Smooth muscle cell (in vitro differentiated cells): ENCODE data around the gene SPINT3. TPM values are rescaled to one million over a fixed set of nuclear protein-coding genes. Genes with fewer than 3 reads are reported as not detected.

Experiments
- DNase-seq: peaks from one replicate; lab custom pipeline; 2025; ENCODE audit not compliant: unreplicated experiment; lab: John Stamatoyannopoulos, UW
- H2AFZ ChIP-seq: fragments of 200-600 bp; sonication (generic); 2 replicates; pipeline ENCODE4 v1.6.0; 2016; ENCODE audit warnings: antibody characterized with exemption, low read depth, mild to moderate bottlenecking
- H3F3A ChIP-seq: fragments of 200-600 bp; sonication (generic); 2 replicates; pipeline ENCODE4 v1.6.0; 2017; ENCODE audit warnings: antibody characterized with exemption, low read depth
- H3K27ac ChIP-seq: fragments of 200-600 bp; sonication (generic); 2 replicates; pipeline ENCODE4 v1.5.1; 2016; ENCODE audit warnings: low read depth, mild to moderate bottlenecking
- H3K27me3 ChIP-seq: fragments of 200-600 bp; sonication (generic); 2 replicates; pipeline ENCODE4 v1.6.1; 2016; ENCODE audit warnings: low read depth, mild to moderate bottlenecking
- H3K36me3 ChIP-seq: fragments of 200-600 bp; sonication (generic); 2 replicates; pipeline ENCODE4 v1.5.1; 2016; ENCODE audit warnings: low read depth
- H3K4me1 ChIP-seq: fragments of 200-600 bp; sonication (generic); 2 replicates; pipeline ENCODE4 v1.5.1; 2016; ENCODE audit warnings: low read depth
- H3K4me2 ChIP-seq: fragments of 200-600 bp; sonication (generic); 2 replicates; pipeline ENCODE4 v1.6.0; 2016; ENCODE audit warnings: mild to moderate bottlenecking
- H3K4me3 ChIP-seq: fragments of 200-600 bp; sonication (generic); 2 replicates; pipeline ENCODE4 v1.5.1; 2016; ENCODE audit warnings: mild to moderate bottlenecking
- H3K79me2 ChIP-seq: fragments of 200-600 bp; sonication (generic); 2 replicates; pipeline ENCODE4 v1.6.0; 2016; ENCODE audit warnings: low read depth, mild to moderate bottlenecking
- H3K9ac ChIP-seq: fragments of 200-600 bp; sonication (generic); 2 replicates; pipeline ENCODE4 v1.6.0; 2016; ENCODE audit warnings: low read depth
- H3K9me3 ChIP-seq: fragments of 200-600 bp; sonication (generic); replicated peaks from 2 replicates; pipeline ENCODE4 v1.5.1; 2016; ENCODE audit warnings: low read depth
- H4K20me1 ChIP-seq: fragments of 200-600 bp; sonication (generic); 2 replicates; pipeline ENCODE4 v1.6.0; 2016; ENCODE audit warnings: low read depth
- WGBS: methylation state at CpG from one replicate; pipeline ENCODE4 v1.1.7; 2016; ENCODE audit warnings: low lambda C conversion rate; 5-methylcytosine and 5-hydroxymethylcytosine counted together
- polyA plus RNA-seq: library from polyadenylated mRNA; unstranded; fragments of >200 nt; fragmentation: Nextera tagmentation; extraction: Ambion mirVana; gene quantifications from 2 replicates; pipeline ENCODE4 v1.2.1, GENCODE V29; 2016
- total RNA-seq: library from RNA; depleted of rRNA; stranded (reverse); fragments of >200 nt; gene quantifications from 2 replicates; pipeline ENCODE4 v1.2.3, GENCODE V29; 2014
- TF ChIP-seq, protein P1 (sequence below): fragments of 200-600 bp; sonication (generic); IDR thresholded peaks from 2 replicates; pipeline ENCODE4 v1.5.1; 2017; ENCODE audit warnings: borderline replicate concordance, mild to moderate bottlenecking, antibody characterized with exemption; ENCODE audit not compliant: insufficient read depth, poor library complexity, severe bottlenecking

SPINT3 gene, protein sequence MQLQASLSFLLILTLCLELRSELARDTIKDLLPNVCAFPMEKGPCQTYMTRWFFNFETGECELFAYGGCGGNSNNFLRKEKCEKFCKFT
- total RNA-seq (not detected in 2 replicates), polyA plus RNA-seq (not detected in 2 replicates)

DNA sequence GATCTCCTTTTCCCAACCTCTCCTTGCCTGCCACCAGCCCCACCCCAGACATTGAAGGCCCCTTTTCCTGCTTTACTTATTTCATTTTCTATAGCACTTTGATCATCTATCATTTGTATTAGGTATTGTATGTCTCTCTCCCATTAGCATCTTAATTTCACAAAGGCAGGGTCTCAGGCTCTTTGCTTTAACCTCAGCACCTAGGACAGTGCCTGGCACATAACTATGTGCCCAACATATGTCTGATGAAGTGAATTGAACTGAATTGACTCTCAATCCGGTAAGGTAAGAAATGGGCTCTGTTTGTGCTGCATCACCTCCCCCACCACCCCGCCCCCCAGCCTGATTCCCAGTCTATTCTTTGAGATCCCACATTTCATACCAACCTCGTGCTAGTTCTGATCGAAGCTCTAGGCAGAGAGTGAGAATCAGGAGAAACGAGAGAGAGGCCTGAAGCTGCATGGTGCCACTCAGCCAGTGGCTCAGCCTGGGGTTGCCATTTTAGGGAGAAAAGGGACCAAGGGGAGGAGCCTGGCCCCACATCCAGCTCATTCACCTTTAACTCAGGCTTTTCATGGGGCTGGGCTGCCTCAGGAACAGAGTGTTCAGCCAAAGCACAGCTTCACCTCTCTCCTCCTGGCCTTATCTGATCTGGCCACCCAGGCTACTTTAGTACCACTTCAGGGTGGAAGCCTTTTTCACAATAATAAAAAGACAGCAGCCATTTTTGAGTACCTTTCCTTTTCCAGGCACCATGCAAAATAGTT lies at the start of gene SPINT3:
Gene SPINT3, minus strand, starts transcription at position 476 of the 767 bp plus-strand sequence. Its CDS starts 14 bp downstream, at position 462.
- H3K4me1 ChIP-seq: no peaks in the 10 kb centered on the region
- no peaks in the 10 kb centered on the region for H3F3A ChIP-seq
- H3K27me3 ChIP-seq: peaks cover 17% of the 10 kb centered on the region
- 77% methylated on average over 5 of the region's 5 CpGs for WGBS
- H3K9ac ChIP-seq: no peak within 1 kb of the TSS
- no peak within 1 kb of the TSS for H3K27ac ChIP-seq
- H4K20me1 ChIP-seq: no peaks in the 10 kb centered on the region
- H3K4me3 ChIP-seq: no peak within 1 kb of the TSS
- H3K9me3 ChIP-seq: no peaks in the 10 kb centered on the region
- no peaks in the 10 kb centered on the region for H3K36me3 ChIP-seq
- no peak for DNase-seq
- H2AFZ ChIP-seq: no peak within 1 kb of the TSS
- no peak within 1 kb of the TSS for H3K4me2 ChIP-seq
- H3K79me2 ChIP-seq: no peaks in the 10 kb centered on the region
- TF ChIP-seq, protein P1, sequence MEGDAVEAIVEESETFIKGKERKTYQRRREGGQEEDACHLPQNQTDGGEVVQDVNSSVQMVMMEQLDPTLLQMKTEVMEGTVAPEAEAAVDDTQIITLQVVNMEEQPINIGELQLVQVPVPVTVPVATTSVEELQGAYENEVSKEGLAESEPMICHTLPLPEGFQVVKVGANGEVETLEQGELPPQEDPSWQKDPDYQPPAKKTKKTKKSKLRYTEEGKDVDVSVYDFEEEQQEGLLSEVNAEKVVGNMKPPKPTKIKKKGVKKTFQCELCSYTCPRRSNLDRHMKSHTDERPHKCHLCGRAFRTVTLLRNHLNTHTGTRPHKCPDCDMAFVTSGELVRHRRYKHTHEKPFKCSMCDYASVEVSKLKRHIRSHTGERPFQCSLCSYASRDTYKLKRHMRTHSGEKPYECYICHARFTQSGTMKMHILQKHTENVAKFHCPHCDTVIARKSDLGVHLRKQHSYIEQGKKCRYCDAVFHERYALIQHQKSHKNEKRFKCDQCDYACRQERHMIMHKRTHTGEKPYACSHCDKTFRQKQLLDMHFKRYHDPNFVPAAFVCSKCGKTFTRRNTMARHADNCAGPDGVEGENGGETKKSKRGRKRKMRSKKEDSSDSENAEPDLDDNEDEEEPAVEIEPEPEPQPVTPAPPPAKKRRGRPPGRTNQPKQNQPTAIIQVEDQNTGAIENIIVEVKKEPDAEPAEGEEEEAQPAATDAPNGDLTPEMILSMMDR: no peak

DNA sequence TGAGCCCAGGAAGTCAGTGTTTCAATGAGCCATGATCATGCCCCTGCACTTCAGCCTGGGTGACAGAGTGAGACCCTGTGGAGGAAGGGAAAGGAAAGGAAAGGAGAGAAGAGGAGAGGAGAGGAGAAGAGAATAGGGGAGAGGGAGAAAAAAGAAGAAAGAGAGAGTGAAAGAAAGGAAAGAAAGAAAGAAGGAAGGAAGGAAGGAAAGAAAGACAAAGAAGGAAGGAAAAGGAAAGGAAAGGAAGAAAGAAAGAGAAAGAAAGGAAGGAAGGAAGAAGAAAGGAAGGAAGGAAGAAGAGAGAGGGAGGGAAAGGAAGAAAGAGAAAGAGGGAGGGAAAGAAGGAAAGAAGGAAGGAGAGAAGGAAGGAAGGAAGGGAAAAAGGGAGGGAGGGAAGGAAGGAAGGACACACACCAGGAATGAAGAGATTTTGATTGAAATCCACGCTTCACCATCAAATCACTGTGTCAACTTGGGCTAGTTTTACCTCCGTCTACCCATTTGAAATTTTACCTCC lies 49.4 kb upstream of the SPINT3 start:
- TF ChIP-seq, protein P1: no peak
- H2AFZ ChIP-seq: no peak overlapping the region
- no peaks in the 10 kb centered on the region for H3K4me1 ChIP-seq
- no peak overlapping the region for H3K9ac ChIP-seq
- no peaks in the 10 kb centered on the region for H4K20me1 ChIP-seq
- H3K4me3 ChIP-seq: no peak overlapping the region
- no peaks in the 10 kb centered on the region for H3K79me2 ChIP-seq
- no peaks in the 10 kb centered on the region for H3F3A ChIP-seq
- peaks cover 18% of the 10 kb centered on the region for H3K27me3 ChIP-seq
- H3K4me2 ChIP-seq: no peak overlapping the region
- 93% methylated on average over 2 of the region's 2 CpGs for WGBS
- H3K36me3 ChIP-seq: no peaks in the 10 kb centered on the region
- H3K27ac ChIP-seq: no peak overlapping the region
- DNase-seq: no peak
- H3K9me3 ChIP-seq: no peaks in the 10 kb centered on the region

GRCh38 chr20:45555198-45555597 lies 39.8 kb upstream of the SPINT3 start:
- WGBS: 69% methylated on average over 1 of the region's 1 CpG
- Histone ChIP-seq H3K36me3 (no peaks in the 10 kb centered on the region), H3K4me3 (no peak overlapping the region), H3K4me2 (no peak overlapping the region), H3K27me3 (no peaks in the 10 kb centered on the region), H3K9me3 (no peaks in the 10 kb centered on the region), H3K27ac (no peak overlapping the region), H3K9ac (no peak overlapping the region), H2AFZ (no peak overlapping the region), H3K79me2 (no peaks in the 10 kb centered on the region), H3F3A (no peaks in the 10 kb centered on the region), H4K20me1 (no peaks in the 10 kb centered on the region), H3K4me1 (no peaks in the 10 kb centered on the region)
- TF ChIP-seq, protein P1: no peak
- DNase-seq: no peak

DNA sequence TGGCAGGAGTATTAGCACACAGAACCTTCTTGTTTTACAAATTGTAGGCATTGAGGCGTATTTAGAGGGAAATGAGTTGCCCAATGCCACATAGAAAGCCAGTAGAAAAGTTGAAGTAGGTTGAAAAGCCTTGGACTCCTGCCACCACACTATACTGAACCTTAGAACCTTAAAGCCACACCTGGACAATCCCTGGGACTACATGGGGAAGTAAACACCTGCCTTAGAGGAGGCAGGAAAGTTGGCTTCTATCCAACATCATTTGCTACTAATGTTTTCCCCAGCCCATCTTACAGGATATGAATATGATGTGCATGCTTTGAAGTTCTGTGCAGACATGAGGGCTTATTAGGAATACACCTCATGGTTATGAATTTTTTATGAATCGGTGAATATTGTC lies 37.0 kb upstream of the SPINT3 start:
- H3K36me3 ChIP-seq: no peaks in the 10 kb centered on the region
- no peak overlapping the region for H3K9ac ChIP-seq
- no peaks in the 10 kb centered on the region for H3K9me3 ChIP-seq
- no peaks in the 10 kb centered on the region for H3F3A ChIP-seq
- no peak overlapping the region for H3K4me2 ChIP-seq
- H2AFZ ChIP-seq: no peak overlapping the region
- no peak overlapping the region for H3K4me3 ChIP-seq
- H3K4me1 ChIP-seq: no peaks in the 10 kb centered on the region
- H3K27me3 ChIP-seq: no peaks in the 10 kb centered on the region
- WGBS: 89% methylated on average over 2 of the region's 2 CpGs
- H3K27ac ChIP-seq: no peak overlapping the region
- TF ChIP-seq, protein P1: no peak
- no peak for DNase-seq
- H3K79me2 ChIP-seq: no peaks in the 10 kb centered on the region
- H4K20me1 ChIP-seq: no peaks in the 10 kb centered on the region
